Measurements from ENCODE around the gene KIF4B.
"Not testable (repeated sequence)": the region's sequence is repeated elsewhere in the genome, so short reads cannot be mapped to it uniquely, and the experiment has no call there.

Gene KIF4B, protein sequence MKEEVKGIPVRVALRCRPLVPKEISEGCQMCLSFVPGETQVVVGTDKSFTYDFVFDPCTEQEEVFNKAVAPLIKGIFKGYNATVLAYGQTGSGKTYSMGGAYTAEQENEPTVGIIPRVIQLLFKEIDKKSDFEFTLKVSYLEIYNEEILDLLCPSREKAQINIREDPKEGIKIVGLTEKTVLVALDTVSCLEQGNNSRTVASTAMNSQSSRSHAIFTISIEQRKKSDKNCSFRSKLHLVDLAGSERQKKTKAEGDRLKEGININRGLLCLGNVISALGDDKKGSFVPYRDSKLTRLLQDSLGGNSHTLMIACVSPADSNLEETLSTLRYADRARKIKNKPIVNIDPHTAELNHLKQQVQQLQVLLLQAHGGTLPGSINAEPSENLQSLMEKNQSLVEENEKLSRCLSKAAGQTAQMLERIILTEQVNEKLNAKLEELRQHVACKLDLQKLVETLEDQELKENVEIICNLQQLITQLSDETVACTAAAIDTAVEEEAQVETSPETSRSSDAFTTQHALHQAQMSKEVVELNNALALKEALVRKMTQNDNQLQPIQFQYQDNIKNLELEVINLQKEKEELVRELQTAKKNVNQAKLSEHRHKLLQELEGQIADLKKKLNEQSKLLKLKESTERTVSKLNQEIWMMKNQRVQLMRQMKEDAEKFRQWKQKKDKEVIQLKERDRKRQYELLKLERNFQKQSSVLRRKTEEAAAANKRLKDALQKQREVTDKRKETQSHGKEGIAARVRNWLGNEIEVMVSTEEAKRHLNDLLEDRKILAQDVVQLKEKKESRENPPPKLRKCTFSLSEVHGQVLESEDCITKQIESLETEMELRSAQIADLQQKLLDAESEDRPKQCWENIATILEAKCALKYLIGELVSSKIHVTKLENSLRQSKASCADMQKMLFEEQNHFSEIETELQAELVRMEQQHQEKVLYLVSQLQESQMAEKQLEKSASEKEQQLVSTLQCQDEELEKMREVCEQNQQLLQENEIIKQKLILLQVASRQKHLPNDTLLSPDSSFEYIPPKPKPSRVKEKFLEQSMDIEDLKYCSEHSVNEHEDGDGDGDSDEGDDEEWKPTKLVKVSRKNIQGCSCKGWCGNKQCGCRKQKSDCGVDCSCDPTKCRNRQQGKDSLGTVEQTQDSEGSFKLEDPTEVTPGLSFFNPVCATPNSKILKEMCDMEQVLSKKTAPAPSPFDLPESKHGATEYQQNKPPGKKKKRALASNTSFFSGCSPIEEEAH

DNA sequence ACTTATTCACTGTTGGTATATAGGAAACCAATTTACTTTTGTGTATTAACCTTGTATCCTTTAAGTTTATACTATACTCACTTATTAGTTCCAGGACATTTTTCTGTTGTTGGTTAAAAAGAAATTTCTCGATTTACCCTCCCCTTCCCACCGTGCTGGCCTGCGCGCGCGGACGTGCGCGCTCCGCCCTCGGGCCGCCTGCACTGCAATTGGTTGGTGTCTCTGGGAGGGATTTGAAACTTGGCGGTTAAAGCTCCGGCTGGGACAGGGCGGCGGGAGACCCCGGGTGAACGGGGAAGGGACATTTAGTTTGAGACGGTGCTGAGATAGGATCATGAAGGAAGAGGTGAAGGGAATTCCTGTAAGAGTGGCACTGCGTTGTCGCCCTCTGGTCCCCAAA, at the start of gene KIF4B:
Gene KIF4B (plus strand): TSS at position 230 of the 400 bp plus-strand sequence. CDS start 105 bp downstream, at position 335.
- no peak for DNase-seq (ENCODE audit: low spot score)

DNA sequence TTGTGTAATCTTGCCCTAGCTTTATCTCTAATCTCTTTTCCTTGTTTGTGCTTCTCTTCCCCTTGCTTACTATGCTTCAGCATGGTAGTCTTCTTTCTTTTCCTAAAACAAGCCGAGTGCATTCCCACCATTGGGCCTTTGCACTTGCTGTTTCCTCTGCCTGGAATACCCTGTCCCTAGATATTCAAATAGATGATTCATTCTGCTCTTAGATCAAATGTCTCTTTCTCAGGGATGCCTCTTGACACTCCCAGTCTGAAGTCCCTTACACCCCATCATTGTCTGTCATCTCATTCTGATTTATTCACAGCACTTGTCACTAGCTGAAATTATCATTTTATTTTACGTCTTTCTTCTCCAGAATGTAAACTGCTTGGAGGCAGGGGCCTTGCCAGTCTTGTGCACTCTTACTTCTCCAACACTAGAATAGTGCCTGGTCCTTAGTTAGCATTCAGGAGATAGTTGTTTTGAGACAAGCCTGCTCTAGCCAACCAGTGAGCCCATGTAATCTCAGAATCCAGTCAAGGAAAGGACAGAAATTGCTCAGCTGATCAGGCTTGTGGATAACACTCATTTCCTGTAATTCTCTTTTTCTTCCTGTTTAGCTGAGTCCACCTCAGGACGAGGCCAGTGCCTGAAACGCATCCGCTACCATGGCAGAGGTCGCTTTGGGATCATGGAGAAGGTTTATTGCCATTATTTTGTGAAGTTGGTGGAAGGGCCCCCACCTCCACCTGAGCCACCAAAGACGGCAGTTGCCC, 47.3 kb upstream of the KIF4B start:
- DNase-seq (ENCODE audit: low spot score) = no peak

- no peak for DNase-seq (ENCODE audit: low spot score)
Measured at GRCh38 chr5:154966874-154967273, 46.7 kb upstream of the KIF4B start.

- DNase-seq (ENCODE audit: low spot score) = peak; percentile 20
Measured at GRCh38 chr5:154967421-154968024, 46.0 kb upstream of the KIF4B start.

DNA sequence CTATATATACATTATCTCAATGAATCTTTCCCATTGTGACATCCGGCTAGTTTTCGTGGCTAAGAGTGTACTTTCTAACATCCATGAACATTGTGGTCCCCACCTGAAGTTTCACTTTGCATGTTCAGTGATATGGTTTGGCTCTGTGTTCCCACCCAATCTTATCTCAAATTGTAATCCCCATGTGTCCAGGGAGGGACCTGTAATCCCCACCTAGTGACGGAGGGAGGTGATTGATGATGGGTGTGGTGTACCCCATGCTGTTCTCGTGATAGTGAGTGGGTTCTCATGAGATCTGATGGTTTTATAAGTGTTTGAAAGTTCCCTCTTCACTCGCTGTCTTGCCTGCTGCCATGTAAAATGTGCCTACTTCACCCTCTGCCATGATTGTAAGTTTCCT, 44.6 kb upstream of the KIF4B start:
- DNase-seq (ENCODE audit: low spot score) = no peak

GRCh38 chr5:154970759-154971158, 42.8 kb upstream of the KIF4B start:
- peak; percentile 12 for DNase-seq (ENCODE audit: low spot score)

- DNase-seq (ENCODE audit: low spot score) = no peak
Measured at GRCh38 chr5:154971501-154971900, 42.1 kb upstream of the KIF4B start.

GRCh38 chr5:154972476-154973080, 41.0 kb upstream of the KIF4B start:
- DNase-seq (ENCODE audit: low spot score) = peak; percentile 42

DNA sequence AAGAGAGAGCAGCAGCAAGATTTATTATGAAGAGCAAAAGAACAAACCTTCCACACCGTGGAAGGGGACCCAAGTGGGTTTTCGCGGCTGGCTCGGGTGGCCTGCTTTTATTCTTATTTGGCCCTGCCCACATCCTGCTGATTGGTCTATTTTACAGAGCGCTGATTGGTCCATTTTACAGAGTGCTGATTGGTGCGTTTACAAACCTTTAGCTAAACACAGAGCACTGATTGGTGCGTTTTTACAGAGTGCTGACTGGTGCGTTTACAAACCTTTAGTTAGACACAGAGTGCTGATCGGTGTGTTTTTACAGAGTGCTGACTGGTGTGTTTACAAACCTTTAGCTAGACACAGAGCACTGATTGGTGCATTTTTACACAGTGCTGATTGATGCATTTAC, 37.5 kb upstream of the KIF4B start:
- DNase-seq (ENCODE audit: low spot score) = not testable (repeated sequence)

DNA sequence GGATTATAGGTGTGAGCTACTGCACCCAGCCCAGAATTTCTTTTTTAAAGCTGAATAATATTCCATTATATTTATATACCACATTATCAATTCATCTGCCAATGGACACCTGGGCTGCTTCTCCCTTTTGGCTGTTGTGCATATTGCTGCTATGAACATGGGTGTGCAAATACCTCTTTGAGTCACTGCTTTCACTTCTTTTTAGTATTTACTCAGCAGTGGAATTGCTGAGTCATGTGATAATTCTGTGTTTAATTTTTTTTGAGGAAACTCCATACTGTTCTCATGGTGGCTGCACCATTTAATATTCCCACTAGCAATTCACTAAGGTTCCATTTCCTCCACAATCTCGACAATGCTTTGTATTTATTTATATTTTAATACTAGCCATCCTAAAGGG, 36.1 kb upstream of the KIF4B start:
- DNase-seq (ENCODE audit: low spot score) = no peak

- DNase-seq (ENCODE audit: low spot score) = not testable (repeated sequence)
Measured at GRCh38 chr5:154978294-154978693, 35.3 kb upstream of the KIF4B start.

GRCh38 chr5:154984946-154985516, 28.5 kb upstream of the KIF4B start:
- no peak for DNase-seq (ENCODE audit: low spot score)

- DNase-seq (ENCODE audit: low spot score) = peak; percentile 20
Measured at GRCh38 chr5:154986151-154986550, 27.4 kb upstream of the KIF4B start.

DNA sequence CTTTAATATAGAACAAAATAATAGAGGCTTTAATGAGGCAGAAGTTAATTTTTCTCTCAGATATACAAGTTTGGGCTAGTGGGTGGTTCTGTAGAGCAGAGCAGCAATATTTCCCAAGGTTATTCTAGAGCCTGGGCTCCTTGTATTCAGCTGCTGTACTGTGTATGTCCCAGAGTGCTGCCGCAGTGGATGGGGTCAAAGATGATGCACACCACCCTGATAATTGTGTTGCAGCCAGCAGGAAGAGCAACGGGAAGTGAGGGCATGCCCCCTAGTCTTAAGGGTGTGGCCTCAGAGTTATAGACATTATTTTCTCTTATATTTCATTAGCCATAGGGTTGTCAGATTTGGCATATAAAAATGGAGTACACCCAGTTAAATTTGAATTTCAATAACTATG, 23.9 kb upstream of the KIF4B start:
- DNase-seq (ENCODE audit: low spot score) = no peak

GRCh38 chr5:154993461-154993860, 20.1 kb upstream of the KIF4B start:
- DNase-seq (ENCODE audit: low spot score) = no peak

DNA sequence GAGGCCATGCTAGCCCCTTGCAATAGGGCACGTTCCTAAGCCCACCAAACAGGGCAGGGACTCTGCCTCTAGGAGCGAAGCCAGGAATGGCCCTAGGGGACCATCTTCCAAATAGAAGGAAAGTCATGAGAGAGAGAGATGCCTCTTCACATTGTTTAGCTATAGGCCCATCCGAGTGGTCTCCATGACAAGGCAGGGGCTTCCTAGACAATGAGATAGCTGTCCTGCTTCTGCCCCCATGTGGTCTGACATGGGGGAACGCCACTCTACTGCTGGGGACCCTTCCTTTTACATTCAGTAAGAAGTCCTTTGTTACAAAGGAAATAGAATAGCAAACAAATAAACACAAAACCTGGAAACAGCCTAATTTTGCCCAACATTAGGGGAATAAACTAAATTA, 17.9 kb upstream of the KIF4B start:
- no peak for DNase-seq (ENCODE audit: low spot score)

- no peak for DNase-seq (ENCODE audit: low spot score)
Measured at GRCh38 chr5:154997746-154998145, 15.8 kb upstream of the KIF4B start.

DNA sequence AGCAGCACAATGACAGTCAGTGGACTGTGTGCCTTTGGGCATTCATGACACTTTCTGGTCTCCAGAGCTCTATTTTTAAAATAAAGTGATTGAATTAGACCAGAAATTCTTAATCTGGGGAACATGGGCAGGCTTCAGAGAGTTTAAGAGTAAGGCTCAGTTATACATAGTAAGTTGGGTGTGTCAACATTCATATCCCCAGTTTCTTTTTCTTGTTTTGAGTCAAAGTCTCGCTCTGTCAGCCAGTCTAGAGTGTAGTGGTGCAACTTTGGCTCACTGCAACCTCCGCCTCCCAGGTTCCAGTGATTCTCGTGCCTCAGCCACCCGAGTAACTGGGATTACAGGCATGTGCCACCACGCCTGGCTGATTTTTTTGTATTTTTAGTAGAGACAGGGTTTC, 13.7 kb upstream of the KIF4B start:
- DNase-seq (ENCODE audit: low spot score) = no peak

- DNase-seq (ENCODE audit: low spot score) = no peak
Measured at GRCh38 chr5:155001523-155001922, 12.0 kb upstream of the KIF4B start.

DNA sequence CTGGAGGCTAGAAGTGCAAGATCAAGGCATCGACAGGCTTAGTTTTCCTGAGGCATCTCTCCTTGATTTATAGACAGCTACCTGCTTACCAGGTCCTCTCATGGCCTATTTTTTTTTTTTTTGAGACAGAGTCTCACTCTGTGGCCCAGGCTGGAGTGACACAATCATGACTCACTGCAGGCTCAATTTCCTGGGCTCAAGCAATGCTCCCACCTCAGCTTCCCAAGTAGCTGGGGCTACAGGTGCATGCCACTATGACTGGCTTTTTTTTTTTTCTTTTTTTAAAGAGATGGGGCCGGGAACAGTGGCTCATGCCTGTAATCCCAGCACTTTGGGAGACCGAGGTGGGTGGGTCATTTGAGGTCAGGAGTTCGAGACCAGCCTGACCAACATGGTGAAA, 10.8 kb upstream of the KIF4B start:
- not testable (repeated sequence) for DNase-seq (ENCODE audit: low spot score)

Measured in AG08396 (cell line).